Eye (tissue), 1 donor: Measurements from ENCODE around the gene NINL.
"Not testable (repeated sequence)": the region's sequence is repeated elsewhere in the genome, so short reads cannot be mapped to it uniquely, and the experiment has no call there.

Source experiments
- DNase-seq: peaks from one replicate; pipeline ENCODE4 v3.0.0-alpha.2; 2015

NINL gene

DNA sequence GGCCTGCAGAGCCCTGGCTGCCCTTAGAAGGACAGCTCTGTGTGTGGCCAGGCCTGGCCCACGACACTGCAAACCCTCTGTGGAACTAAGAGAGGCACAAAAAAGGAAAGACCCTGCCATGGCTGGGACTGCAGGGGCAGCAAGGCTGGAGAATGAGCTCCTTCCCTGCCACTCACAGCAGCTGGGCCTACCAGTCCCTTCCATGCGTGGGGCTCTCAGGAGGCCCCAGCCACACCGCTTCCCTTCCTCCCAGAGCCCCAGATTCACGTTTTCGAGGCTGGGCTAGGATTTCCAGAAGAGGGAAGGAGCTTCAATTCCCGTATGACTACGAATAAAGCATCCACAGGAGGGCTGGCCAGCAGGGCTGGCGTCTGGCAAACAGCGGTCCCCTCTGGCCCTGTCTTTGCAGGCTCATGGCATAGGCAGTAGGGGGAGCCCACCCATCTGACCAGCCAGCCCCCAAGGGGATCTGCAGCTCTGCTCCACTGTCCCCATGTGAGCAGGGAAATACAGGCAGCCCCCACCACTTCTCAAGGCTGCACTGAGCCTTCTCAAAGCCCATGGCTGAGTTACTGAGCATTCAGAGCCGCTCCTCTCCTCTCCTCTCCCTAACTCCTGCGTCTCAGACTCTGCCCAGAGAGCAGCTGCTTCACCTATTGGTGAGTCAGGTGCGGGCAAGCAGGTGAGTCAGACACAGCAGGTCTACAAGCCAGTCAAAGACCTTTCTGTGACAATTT lies 53.1 kb downstream of the NINL start:
- DNase-seq, result no peak

DNA sequence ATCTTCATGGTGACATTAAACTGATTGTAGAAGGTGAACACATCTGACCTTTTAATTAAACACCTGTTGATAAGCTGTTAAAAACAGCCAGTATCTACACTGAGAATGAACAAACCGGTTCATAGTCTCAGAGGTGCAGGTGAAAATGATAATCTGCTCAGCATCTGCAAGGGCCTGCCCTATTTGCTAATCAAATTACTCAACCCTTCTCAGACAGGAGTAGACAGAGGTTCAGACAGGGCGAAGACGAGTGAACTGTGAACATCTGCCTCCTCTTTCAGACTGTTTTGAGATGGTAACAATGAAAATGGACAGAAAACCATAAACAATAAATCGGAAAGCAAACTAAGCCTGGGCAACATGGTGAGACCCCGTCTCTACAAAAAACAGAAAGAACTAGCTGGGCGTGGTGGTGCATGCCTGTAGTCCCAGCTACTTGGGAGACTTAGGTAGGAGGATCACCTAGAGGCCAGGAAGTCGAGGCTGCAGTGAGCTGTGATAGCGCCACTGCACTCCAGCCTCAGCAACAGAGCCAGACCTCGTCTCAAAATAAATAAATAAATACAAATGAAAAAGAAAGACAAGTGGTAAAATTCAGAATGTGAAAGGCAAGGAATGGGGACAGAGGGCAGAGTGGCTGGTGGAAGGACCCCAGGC lies 55.9 kb downstream of the NINL start:
- no peak for DNase-seq

DNA sequence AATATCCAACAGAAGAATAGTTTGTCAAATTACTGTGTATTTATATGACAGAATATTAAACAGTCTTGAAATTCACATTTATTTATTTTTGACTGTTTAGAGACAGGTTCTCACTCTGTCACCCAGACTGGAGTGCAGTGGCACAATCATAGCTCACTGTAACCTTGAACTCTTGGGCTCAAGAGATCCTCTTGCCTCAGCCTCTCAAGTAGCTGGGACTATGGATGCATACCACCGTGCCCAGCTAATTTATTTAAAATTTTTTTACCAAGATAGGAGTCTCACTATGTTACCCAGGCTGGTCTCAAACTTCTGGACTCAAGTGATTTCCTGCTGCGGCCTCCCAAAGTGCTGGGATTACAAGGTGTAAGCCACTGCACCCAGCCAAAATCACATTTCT lies 57.4 kb downstream of the NINL start:
- no peak for DNase-seq

DNA sequence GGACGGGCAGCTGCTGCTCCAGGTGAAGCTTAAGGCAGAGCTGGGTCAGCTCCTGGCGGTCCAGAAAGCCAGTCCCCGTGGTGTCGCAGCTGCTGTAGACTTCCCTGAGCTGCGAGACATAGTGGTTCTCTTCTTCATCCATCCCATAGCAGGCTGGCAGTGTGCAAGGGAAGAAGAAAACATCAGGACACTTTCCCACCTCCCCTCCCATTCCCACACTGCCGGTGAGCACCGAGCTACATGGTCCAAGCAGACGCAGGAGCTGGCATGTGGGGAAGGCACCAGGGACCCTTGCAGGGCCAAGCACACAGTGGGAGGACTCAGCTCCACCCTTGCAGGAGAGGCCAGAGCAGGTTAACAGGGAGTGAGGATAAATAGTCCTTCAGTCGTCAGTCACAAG lies 58.9 kb downstream of the NINL start:
- no peak for DNase-seq

DNA sequence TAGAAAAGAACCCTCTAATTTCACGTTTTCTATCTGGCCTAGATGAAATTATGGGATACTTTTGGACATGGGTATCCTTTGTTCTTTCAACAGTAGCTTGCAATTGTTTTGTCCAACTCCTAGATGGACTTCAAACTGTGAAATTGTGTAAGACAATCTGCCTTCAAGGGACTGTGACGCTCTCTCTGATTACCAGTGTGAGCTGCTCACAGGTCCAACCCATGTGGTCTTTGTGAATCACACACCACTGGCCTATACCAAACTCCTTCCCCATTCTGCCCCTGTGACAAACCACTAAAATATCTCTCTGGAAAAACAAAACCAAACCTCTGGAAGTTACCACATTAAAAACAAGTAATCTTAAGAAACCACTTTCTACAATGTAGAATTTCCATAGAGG lies 59.5 kb downstream of the NINL start:
- DNase-seq, result no peak

DNA sequence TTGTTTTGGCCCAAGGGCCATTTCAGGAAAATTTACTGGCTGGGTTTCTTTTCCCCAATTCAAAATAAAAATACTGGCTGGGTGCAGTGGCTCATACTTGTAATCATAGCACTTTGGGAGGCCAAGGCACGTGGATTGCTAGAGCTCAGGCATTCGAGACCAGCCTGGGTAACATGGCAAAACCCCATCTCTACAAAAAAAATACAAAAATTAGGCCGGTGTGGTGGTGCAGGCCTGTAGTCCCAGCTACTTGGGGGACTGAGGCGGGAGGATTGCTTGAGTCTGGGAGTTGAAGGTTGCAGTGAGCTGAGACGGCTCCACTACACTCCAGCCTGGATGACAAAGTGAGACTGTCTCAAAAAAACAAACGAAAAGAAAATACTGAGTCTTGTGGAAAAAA lies 60.0 kb downstream of the NINL start:
- DNase-seq, result no peak

DNA sequence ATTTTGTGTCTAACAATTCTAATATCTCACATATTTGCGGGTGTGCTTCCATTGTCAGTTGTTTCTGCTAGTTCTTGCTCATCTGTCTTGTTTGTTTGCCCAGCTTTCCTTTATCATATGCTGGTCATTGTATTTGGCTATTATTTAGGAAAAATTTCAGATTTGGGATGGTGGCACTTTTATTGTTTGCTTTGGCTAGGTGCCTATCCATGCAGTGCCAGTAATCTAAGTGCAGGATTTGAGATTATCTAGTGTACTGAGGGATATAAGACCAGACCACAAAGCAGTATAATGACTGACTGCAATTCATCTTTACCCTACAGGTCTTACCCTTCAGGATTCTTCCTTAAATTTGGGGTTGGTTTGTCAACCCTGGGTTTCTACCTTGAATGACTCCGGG lies 63.9 kb downstream of the NINL start:
- no peak for DNase-seq

DNA sequence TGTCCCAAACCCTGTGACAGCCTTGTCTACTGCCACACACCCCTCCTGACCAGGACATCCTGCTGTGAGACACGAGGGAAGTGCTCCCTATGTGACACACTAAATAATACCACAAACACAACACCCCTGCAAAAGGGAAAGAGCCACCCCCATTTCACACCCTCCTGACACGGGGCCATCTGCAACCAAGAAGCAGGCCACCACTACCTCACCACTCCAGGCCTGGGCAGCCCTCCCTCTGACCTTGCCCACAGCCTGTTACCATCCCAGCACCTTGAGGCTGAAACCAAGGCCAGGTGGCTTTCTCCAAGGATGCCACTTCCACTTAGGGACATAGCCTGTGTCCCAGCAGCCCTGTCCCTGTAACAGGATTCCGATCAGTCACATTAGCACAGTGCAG lies 68.2 kb downstream of the NINL start:
- no peak for DNase-seq

DNA sequence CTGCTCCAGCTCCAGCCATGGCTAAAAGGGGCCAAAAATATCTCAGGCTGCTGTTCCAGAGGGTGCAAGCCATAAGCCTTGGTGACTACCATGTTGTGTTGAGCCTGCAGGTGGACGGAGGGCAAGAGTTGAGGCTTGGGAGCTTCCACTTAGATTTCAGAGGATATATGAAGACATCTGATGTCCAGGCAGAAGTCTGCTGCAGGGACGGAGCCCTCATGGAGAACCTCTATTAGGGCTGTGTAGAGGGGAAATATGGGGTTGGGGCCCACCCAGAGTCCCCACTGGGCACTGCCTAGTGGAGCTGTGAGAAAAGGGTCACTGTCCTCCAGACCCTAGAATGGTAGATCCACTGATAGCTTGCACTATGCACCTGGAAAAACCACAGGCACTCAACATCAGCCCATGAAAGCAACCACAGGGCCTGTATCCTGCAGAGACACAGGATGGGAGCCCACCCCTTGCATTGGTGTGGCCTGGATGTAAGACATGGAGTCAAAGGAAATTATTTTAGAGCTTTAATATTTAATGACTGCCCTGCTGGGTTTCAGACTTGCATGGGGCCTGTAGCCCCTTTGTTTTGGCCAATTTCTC lies 70.5 kb downstream of the NINL start:
- no peak for DNase-seq

DNA sequence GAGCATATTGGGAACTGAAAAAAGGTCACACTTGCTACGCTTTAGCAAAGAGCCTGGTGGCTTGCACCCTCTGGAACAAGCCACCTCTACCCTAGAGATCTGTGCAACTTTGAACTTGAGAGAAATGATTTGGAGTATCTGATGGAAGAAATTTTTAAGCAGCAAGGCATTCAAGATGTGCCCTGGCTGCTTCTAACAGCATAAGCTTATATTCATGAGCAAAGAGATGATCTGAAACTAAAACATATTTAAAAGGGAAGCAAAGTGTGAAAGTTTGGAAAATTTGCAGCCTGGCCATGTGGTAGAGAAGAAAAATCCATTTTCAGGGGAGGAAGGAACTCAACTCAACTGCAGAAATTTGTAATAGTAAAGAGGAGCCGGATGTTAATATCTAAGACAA lies 71.1 kb downstream of the NINL start:
- no peak for DNase-seq

DNA sequence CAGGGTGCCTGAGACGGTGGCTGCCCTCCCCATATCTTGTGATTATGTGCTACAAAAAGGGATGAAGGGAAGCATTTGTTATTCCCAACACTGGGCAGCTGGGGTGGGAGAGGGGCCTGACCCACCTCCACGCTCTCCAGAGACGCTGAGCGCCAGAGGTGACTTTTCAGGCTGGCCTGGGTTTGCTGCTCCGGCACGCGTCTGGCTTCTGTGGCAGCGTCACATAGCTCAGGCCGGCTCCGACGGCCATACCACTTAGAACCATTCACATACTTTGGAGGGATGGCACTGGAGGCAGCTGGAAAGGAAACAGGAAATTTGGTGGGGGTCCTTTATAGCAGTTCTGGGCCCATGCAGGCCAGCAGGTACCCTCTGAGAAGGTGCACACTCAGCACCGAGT lies 72.6 kb downstream of the NINL start:
- DNase-seq, result no peak

DNA sequence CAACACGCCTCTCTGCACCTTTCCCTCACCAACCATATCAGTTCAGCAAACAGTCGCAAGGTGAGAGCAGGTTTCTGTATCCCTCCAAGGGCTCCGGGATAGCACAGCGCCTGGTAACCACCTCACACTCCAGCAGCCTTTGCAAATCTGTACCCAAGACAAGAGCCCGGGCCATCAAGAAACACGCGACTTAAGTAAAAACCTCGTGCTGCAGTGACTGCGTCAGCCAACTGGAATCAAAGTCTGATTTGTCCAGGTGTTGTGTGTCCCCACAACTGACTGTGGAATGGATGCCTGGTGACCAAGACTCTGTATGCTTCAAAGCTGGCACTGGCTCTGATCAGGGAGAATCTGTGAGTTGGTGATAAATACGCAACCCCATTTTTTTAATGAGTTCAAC lies 74.1 kb downstream of the NINL start:
- DNase-seq, result no peak

DNA sequence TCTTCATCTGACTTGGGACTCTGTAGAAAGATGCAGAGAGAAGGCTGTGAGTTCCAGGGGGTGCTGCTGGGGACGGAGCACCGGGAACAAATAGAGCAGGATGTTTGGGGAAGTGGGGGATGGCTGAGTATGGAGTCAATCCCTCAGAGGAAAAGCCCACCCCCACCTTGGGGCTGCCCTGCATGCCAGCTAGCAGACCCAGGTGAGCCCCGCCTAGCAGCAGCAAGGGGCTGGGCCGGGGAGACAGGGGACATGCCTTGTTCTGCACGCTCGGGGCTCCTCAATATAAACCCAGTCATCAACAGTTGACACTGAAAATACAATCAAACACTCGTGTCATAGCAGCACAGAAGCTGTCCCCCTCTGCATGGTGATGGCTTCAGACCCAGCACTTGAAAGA lies 74.6 kb downstream of the NINL start:
- DNase-seq, result no peak

DNA sequence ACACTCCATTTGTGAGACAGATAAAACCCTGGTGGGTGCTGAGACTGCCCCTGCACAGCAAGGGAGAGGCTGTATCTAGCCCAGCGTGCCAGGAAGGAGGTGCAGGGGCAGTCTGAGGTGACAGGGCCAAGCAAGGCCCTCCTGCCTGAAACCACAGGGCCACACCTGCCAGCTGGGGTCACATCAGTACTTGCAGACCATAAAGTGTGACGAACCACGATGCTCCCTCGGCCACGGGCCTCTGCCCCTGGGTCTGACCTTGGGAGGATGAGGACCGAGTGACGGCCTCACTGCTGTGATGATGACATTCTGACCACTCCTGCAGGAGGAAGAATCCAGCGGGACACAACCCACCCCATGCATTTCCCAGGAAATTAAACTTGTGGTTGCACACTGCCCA lies 75.1 kb downstream of the NINL start:
- DNase-seq, result no peak

DNA sequence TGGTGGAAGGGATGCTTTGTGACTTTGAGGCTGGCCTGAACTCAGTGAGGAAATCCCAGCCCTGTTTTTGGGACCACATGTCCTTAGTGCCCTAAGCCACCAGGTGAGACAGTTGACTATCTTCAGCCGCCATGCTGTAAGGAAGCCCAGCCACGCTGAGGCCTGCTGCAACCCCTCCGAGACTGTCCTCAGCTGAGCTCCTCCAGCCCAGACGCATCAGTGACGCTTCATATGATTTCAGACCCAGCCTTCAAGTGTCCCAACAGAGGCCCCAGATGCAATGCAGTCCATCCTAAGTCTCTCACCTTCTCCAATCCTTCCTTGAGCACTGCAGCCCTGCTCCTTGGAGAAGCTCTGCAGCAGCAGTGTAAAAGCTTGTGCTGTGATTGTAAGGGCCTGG lies 76.2 kb downstream of the NINL start:
- no peak for DNase-seq

DNA sequence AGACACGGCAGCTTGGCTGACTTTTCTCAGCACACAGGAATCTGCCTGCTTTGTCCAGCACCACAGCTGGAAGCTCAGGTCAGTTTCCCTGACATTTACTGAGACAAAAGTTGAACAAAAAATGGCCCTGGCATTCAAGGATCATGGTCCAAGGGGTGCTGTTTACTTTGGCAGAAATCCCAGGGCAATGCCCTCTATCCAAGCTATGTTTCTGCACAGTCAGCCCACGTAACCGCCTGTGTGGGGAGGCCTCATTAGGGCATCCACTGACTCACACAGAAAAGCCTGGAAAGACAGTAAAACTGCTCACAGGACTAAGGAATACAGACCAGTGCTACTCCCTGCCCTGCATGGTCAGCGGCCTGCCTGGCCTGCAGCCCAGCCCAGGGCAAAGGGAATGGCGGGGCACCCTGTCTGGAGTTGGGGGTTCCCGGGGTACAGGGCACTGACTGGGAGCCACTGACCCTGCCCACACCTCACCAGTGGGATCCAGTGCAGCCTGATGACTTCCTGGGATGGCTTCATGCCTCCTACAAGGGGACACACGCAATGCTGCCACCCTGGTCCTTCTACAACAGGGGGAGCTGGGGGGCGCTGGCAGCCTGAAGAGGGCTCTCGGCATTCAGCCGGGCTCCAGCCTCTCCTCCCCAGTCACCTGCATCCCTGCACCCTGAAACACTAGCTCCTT lies 77.1 kb downstream of the NINL start:
- DNase-seq, result no peak

DNA sequence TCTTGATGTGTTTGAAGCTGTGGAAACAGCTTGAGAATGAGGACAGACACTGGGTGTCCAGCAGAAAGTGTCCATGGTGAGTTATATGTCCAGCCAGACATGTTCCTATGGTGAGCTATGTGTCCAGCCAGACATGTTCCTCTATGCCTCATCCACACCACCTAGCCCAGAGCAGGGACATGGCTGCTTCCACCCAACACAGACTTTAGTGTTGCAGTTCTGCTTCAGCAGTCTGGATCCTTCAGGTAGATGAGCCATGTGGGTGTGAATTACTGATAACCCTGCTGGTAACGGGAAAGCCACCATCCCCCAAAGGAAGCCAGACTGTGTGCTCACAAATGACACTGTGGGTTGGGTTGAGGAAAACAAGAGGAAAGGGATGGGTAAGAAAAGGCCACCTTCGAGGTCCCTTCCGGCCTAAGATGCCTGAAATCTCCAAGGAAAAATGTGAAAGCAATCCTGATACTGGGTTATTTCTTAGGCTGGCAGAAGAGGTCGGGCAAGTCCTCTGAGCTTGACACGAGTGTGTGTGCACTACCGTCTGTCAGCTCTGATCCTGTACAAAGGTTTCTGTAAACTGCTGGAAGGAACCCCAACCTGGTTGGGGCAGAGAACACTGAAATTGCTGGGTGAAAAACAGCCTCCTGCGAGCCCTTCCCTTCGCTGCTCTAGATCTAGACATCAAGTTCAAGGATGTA lies 77.8 kb downstream of the NINL start:
- no peak for DNase-seq

DNA sequence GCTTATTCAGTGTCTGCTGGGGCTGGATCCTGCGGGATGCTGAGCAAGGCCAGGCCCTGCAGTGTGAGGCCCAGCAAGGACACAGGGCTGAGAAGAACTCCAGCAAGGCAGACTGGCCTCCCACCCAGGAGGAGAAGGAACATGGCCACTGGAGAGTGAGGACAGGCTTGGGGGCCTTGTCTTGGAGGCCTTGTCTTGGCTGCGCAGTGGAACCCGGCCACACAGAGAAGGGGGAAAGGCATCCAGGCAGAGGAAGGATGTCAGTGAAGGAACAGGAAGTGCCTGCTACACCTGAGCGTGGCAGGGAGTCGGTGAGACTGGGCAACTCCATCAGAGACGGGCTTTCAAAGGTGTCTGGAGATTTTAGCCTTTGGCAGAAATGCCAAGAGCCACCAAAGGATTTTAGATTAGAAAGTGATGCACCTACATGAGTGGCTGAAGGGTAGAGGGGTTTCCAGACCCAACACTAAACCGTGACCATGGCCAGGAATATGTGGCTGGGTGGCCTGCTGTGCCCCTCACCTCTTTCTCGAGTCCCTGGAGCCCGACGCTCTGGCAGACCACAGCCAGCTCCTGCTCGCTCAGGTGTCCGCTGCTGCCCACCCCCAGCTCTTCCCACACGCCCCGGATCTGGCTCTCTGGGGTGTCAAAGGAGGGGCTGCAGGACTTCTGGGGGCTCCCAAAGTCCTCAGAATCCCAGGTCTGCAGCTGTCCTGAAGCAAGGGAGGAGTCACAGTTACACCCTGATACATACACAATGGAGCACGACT lies 80.8 kb downstream of the NINL start:
- no peak for DNase-seq

DNA sequence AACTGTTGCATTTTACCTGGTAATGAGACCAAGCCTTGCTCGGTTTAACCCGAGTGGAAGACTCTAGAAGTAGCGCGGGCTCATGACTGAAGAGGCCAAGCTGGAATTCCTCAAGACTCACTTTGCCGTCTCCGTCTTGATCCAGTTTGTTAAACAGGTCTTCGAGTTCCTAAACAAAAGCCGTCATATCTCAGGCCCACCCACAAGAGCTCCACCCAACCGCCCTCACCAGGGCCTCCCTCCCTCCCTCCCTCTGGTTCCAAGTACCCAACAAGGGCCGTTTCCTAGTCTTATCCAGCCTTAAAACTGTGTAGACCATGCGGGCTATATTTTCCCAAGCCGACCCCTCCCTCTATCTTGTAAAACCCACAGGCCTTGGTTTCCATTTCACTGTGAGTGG lies 81.4 kb downstream of the NINL start:
- DNase-seq, result no peak

DNA sequence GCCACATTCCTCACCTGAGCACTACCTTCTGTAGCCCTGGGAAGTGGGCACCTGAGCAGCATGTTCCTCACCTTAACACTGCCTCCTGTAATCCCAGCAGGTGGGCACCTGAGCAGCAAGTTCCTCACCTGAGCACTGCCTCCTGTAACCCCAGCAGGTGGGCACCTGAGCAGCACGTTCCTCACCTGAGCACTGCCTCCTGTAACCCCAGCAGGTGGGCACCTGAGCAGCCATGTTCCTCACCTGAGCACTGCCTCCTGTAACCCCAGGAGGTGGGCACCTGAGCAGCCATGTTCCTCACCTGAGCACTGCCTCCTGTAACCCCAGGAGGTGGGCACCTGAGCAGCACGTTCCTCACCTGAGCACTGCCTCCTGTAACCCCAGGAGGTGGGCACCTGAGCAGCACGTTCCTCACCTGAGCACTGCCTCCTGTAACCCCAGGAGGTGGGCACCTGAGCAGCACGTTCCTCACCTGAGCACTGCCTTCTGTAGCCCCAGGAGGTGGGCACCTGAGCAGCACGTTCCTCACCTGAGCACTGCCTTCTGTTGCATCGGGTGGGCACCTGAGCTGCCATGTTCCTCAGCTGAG lies 82.2 kb downstream of the NINL start:
- DNase-seq, result not testable (repeated sequence)

DNA sequence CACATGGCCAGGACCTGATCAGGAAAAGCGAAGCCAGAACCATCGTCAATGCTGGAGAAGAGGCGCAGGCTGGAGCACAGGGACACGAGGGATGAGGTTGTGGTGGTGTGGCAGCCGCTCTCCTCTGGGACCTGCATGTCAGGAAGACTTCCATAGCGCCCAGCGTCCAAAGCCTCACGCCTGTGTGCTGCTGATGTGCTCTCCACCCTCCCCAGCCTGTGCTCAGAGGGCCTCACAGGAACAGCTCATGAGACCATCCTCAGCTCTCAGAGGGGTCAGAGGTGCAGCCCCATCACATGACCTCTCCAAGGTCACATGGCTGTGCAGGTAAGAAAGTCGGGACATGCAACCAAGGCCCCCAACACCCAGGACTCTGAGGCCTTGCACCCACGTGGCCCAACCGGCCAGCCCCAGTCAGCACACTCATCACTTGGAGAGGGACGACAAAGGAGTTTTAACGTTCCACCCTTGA lies 84.4 kb downstream of the NINL start:
- DNase-seq, result no peak

DNA sequence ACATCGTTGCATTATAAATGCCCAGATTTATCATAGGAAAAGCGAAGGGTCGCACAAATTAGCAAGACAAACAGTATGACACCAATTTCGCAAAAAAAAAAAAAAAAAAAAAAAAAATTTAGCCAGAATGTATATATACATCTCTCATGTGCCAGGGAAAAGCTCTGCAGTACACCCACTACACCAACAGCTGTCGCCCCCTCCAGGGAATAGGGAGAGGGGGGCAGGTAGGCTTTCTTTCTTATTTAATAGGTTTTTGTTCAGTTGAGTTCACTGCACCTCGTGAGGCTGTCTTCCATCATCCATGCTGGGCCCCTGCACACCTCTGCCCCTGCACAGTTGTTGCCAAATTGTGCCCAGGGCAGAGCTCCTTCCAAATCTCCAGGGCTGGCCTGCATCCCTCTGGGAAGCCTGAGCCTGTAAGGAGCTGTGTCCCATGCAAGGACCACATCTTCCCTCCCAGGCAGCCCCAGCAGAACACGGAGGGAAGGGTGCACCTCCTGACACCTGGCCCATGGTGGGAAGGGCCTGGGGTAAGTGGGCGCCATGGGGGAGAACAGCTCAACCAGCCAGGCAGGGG lies 85.4 kb downstream of the NINL start:
- DNase-seq, result no peak
